ENCODE results near the gene LRIG3. TPM values are rescaled to one million over a fixed set of nuclear protein-coding genes. Genes with fewer than 3 reads are reported as not detected.

The LRIG3 gene
- polyA plus RNA-seq, 1 experiment, result 80.1 TPM

DNA sequence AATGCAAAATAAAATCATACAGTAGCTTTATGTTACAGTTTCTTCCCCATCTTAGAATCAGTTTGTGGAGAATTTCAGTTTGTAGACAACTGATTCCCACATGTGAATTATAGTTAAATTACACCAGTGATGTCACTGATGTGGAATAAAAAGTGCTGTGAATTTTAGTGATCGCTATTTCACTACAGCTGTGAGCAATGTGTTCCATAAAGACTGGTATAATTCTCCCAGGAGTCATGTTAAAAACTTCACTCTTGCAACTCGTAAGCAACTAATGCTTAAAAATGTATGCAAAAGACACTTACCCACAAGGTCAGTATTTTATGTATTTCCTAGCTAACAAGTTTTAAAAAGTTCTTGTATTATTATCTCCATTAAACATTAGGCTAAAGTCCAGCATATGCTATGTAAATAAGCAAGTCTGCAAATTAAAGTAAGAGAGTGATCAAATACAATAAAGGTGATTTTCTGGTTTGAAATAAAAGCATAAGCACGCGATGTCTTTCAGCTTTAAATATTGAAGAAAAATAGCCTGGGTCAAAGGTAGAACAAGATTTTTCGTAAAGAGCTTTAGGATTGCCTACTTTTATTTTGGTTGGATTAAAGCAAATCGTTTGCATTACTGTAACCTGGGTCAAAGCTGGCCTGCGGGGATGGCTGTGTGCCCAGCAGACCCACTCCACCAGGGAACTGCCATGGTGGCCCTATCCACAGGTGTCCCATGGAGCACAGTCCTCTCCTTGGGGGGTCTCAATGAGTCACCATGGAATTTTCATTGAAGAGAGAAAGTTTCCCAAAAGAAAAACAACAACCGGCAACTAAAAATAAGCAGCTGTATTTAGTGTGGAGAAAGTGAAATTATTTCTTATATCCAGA, 12.7 kb upstream of the LRIG3 start:
- Histone ChIP-seq H3K27me3 (ENCODE audit: control insufficient read depth, insufficient read depth, low read length) (no peaks in the 10 kb centered on the region), H3K27ac (ENCODE audit: low read depth, low read length) (no peak overlapping the region), H3K4me3 (ENCODE audit: low read depth, low read length) (no peak overlapping the region), H3K9me3 (ENCODE audit: control insufficient read depth, insufficient read depth, low read length) (no peaks in the 10 kb centered on the region)
- CTCF ChIA-PET, result interaction anchor here (1.0 to 1.4 kb wide), 2 partner anchors 154 to 392 kb away, joined by 3 to 7 read pairs; no protein-coding TSS in a partner anchor
- POLR2A ChIA-PET, result no interaction called here
- TF ChIP-seq CTCF (IDR thresholded peaks at IDR 0.05; ENCODE audit: low read depth, low read length), result no peak
- no peak for DNase-seq (ENCODE audit: low read depth, low spot score)

- Histone ChIP-seq H3K9me3 (ENCODE audit: control insufficient read depth, insufficient read depth, low read length) (no peaks in the 10 kb centered on the region), H3K4me3 (ENCODE audit: low read depth, low read length) (no peak overlapping the region), H3K27me3 (ENCODE audit: control insufficient read depth, insufficient read depth, low read length) (no peaks in the 10 kb centered on the region), H3K27ac (ENCODE audit: low read depth, low read length) (no peak overlapping the region)
- ChIA-PET POLR2A (interaction anchor here (0.6 kb wide), 1 partner anchor 38 kb away, joined by 3 read pairs; no protein-coding TSS in a partner anchor), CTCF (interaction anchor here (1.4 kb wide), 1 partner anchor 11 kb away, joined by 4 read pairs; the partner anchor contains the start of gene LRIG3)
- DNase-seq (ENCODE audit: low read depth, low spot score), result no peak
- no peak for TF ChIP-seq CTCF (IDR thresholded peaks at IDR 0.05; ENCODE audit: low read depth, low read length)
Measured at GRCh38 chr12:58931518-58931917, 11.2 kb upstream of the LRIG3 start.

- no peak for DNase-seq (ENCODE audit: low read depth, low spot score)
- Histone ChIP-seq H3K27ac (ENCODE audit: low read depth, low read length) (no peak overlapping the region), H3K9me3 (ENCODE audit: control insufficient read depth, insufficient read depth, low read length) (no peaks in the 10 kb centered on the region), H3K27me3 (ENCODE audit: control insufficient read depth, insufficient read depth, low read length) (no peaks in the 10 kb centered on the region), H3K4me3 (ENCODE audit: low read depth, low read length) (no peak overlapping the region)
- POLR2A ChIA-PET, result interaction anchor here (0.6 kb wide), 1 partner anchor 38 kb away, joined by 3 read pairs; no protein-coding TSS in a partner anchor
- CTCF ChIA-PET, result interaction anchor here (1.4 kb wide), 1 partner anchor 11 kb away, joined by 4 read pairs; the partner anchor contains the start of gene LRIG3
- no peak for TF ChIP-seq CTCF (IDR thresholded peaks at IDR 0.05; ENCODE audit: low read depth, low read length)
Measured at GRCh38 chr12:58930770-58931324, 10.5 kb upstream of the LRIG3 start.

GRCh38 chr12:58927120-58927519, 6.8 kb upstream of the LRIG3 start:
- POLR2A ChIA-PET, result no interaction called here
- CTCF ChIA-PET, result interaction anchor here (1.0 to 1.2 kb wide), 2 partner anchors 161 to 387 kb away, joined by 3 read pairs; no protein-coding TSS in a partner anchor

More at GRCh38 chr12:58927120-58927519, 6.8 kb upstream of the LRIG3 start:
- DNase-seq (ENCODE audit: low read depth, low spot score), result no peak
- no peak for TF ChIP-seq CTCF (IDR thresholded peaks at IDR 0.05; ENCODE audit: low read depth, low read length)
- Histone ChIP-seq H3K27ac (ENCODE audit: low read depth, low read length) (no peak overlapping the region), H3K4me3 (ENCODE audit: low read depth, low read length) (no peak overlapping the region), H3K9me3 (ENCODE audit: control insufficient read depth, insufficient read depth, low read length) (no peaks in the 10 kb centered on the region), H3K27me3 (ENCODE audit: control insufficient read depth, insufficient read depth, low read length) (no peaks in the 10 kb centered on the region)

Data from AG04450 (cell line).